ENCODE data around the gene GEMIN4.

GEMIN4 gene

GRCh38 chr17:752002-752619, at the start of gene GEMIN4:
Gene GEMIN4 (minus strand): TSS chr17:752264. CDS start chr17:752142, 122 bp downstream.
- Histone ChIP-seq H3K27ac (ENCODE audit: low read depth in 2 of 2, low read length in 2 of 2) (peak within 1 kb of the TSS; percentile 61 to 63), H3K36me3 (ENCODE audit: control insufficient read depth in 2 of 2, insufficient read depth in 2 of 2, low read length in 2 of 2) (peaks cover 7 to 13% of the 10 kb centered on the region in 2 donors), H3K4me3 (ENCODE audit: low read length in 2 of 2) (peak within 1 kb of the TSS; percentile 89 to 93), H3K27me3 (ENCODE audit: control insufficient read depth in 2 of 2, insufficient read depth in 2 of 2, low read length in 2 of 2) (no peaks in the 10 kb centered on the region), H3K4me1 (ENCODE audit: control insufficient read depth in 2 of 2, insufficient read depth in 2 of 2, low read length in 2 of 2) (peaks cover 12 to 17% of the 10 kb centered on the region in 2 donors), H3K9me3 (ENCODE audit: control insufficient read depth in 2 of 2, low read length in 2 of 2) (no peaks in the 10 kb centered on the region), H3K9ac (ENCODE audit: low read depth in 1 of 2, low read length in 2 of 2) (peak within 1 kb of the TSS; percentile 61 to 82)

DNA sequence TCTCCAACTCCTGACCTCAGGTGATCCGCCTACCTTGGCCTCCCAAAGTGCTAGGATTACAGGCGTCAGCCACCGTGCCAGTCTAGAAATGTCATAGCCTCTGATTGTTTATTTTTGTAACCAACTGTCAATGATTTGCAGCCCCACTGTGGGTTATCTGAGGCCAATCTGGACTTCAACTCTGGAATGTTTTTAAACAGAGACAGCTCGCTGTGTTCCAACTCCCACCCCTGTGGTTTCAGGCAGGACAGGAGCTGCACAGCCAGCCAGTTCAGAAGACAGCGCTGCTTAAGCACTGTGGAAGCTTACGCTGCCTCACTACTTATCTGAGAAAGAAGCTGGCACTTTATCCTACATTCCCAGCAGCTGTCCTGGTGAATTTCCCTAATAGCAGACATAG, 49.6 kb upstream of the GEMIN4 start:
- Histone ChIP-seq H3K27me3 (ENCODE audit: control insufficient read depth in 2 of 2, insufficient read depth in 2 of 2, low read length in 2 of 2) (no peaks in the 10 kb centered on the region), H3K4me1 (ENCODE audit: control insufficient read depth in 2 of 2, insufficient read depth in 2 of 2, low read length in 2 of 2) (no peaks in the 10 kb centered on the region), H3K4me3 (ENCODE audit: low read length in 2 of 2) (no peak overlapping the region), H3K36me3 (ENCODE audit: control insufficient read depth in 2 of 2, insufficient read depth in 2 of 2, low read length in 2 of 2) (no peaks in the 10 kb centered on the region), H3K27ac (ENCODE audit: low read depth in 2 of 2, low read length in 2 of 2) (no peak overlapping the region), H3K9ac (ENCODE audit: low read depth in 1 of 2, low read length in 2 of 2) (no peak overlapping the region), H3K9me3 (ENCODE audit: control insufficient read depth in 2 of 2, low read length in 2 of 2) (no peaks in the 10 kb centered on the region)

DNA sequence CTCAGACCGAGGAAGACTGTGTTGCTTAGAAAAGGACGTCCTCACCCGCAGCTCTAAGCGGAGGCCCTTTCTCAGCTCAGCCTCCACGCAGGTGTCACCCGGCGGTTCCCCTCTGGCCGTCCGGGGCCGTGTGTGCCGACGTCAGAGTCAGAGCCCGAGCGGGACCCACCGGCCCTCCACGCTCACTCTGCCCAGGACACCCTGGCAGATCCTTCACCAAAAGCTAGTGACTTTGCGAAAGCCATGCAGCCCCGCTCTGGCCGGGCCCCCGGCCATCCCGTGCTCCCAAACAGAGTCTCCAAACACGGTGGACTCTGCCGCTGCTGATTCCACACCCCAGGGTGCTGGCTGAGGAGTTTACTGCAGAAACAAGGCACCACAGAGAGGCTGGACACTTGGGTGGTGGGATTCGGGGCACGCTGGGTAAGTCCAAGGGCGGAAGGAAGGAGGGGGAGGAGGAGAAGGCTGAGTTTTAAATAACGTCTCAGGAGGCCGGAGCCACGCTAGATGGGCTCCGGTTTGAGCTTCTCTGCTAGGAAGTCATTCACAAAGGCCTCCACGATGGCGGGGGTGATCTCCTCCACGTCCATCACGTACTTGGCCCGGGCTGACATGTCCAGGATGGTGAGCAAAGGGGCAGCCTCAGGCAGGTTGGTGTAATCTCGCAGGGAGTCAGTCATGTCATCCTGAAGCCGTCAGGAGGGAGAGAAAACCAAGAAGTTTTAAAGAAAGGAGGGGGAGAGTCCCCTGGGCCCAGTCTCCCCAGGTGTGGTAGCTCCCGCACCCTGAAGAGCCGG, 48.6 kb upstream of the GEMIN4 start:
- Histone ChIP-seq H3K27ac (ENCODE audit: low read depth in 2 of 2, low read length in 2 of 2) (no peak overlapping the region), H3K36me3 (ENCODE audit: control insufficient read depth in 2 of 2, insufficient read depth in 2 of 2, low read length in 2 of 2) (no peaks in the 10 kb centered on the region), H3K9ac (ENCODE audit: low read depth in 1 of 2, low read length in 2 of 2) (no peak overlapping the region), H3K9me3 (ENCODE audit: control insufficient read depth in 2 of 2, low read length in 2 of 2) (no peaks in the 10 kb centered on the region), H3K27me3 (ENCODE audit: control insufficient read depth in 2 of 2, insufficient read depth in 2 of 2, low read length in 2 of 2) (no peaks in the 10 kb centered on the region), H3K4me3 (ENCODE audit: low read length in 2 of 2) (no peak overlapping the region), H3K4me1 (ENCODE audit: control insufficient read depth in 2 of 2, insufficient read depth in 2 of 2, low read length in 2 of 2) (no peaks in the 10 kb centered on the region)

- Histone ChIP-seq H3K36me3 (ENCODE audit: control insufficient read depth in 2 of 2, insufficient read depth in 2 of 2, low read length in 2 of 2) (no peaks in the 10 kb centered on the region), H3K4me1 (ENCODE audit: control insufficient read depth in 2 of 2, insufficient read depth in 2 of 2, low read length in 2 of 2) (peaks cover 0 to 4% of the 10 kb centered on the region in 2 donors), H3K9me3 (ENCODE audit: control insufficient read depth in 2 of 2, low read length in 2 of 2) (no peaks in the 10 kb centered on the region), H3K27ac (ENCODE audit: low read depth in 2 of 2, low read length in 2 of 2) (no peak overlapping the region), H3K4me3 (ENCODE audit: low read length in 2 of 2) (no peak overlapping the region), H3K9ac (ENCODE audit: low read depth in 1 of 2, low read length in 2 of 2) (no peak overlapping the region), H3K27me3 (ENCODE audit: control insufficient read depth in 2 of 2, insufficient read depth in 2 of 2, low read length in 2 of 2) (no peaks in the 10 kb centered on the region)
Observed at GRCh38 chr17:799261-799660, 47.2 kb upstream of the GEMIN4 start.

DNA sequence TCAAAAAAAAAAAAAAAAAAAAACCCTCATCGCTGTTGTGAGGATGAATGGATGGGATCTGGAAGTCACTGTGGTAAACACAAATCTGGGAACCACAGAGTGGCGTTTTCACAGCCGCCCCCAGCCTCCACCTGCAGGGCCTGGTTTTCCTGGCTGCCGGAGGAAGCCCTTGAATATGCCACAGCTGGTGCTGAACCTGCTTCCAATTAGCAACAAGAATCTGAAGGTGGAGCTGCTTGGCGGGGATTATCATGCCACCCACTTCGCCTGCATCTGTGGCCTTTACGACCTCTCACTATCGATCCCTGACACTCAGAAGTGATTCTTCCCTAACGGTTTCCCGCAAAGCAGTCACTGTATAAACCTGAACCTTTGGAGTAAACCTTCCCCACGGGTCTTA, 46.2 kb upstream of the GEMIN4 start:
- Histone ChIP-seq H3K4me1 (ENCODE audit: control insufficient read depth in 2 of 2, insufficient read depth in 2 of 2, low read length in 2 of 2) (peaks cover 0 to 4% of the 10 kb centered on the region in 2 donors), H3K36me3 (ENCODE audit: control insufficient read depth in 2 of 2, insufficient read depth in 2 of 2, low read length in 2 of 2) (no peaks in the 10 kb centered on the region), H3K9me3 (ENCODE audit: control insufficient read depth in 2 of 2, low read length in 2 of 2) (no peaks in the 10 kb centered on the region), H3K27ac (ENCODE audit: low read depth in 2 of 2, low read length in 2 of 2) (no peak overlapping the region), H3K4me3 (ENCODE audit: low read length in 2 of 2) (no peak overlapping the region), H3K27me3 (ENCODE audit: control insufficient read depth in 2 of 2, insufficient read depth in 2 of 2, low read length in 2 of 2) (no peaks in the 10 kb centered on the region), H3K9ac (ENCODE audit: low read depth in 1 of 2, low read length in 2 of 2) (no peak overlapping the region)

- Histone ChIP-seq H3K4me1 (ENCODE audit: control insufficient read depth in 2 of 2, insufficient read depth in 2 of 2, low read length in 2 of 2) (peaks cover 0 to 4% of the 10 kb centered on the region in 2 donors), H3K9ac (ENCODE audit: low read depth in 1 of 2, low read length in 2 of 2) (no peak overlapping the region), H3K9me3 (ENCODE audit: control insufficient read depth in 2 of 2, low read length in 2 of 2) (no peaks in the 10 kb centered on the region), H3K4me3 (ENCODE audit: low read length in 2 of 2) (no peak overlapping the region), H3K27ac (ENCODE audit: low read depth in 2 of 2, low read length in 2 of 2) (no peak overlapping the region), H3K27me3 (ENCODE audit: control insufficient read depth in 2 of 2, insufficient read depth in 2 of 2, low read length in 2 of 2) (no peaks in the 10 kb centered on the region), H3K36me3 (ENCODE audit: control insufficient read depth in 2 of 2, insufficient read depth in 2 of 2, low read length in 2 of 2) (peaks cover 5% of the 10 kb centered on the region in 2 donors)
Observed at GRCh38 chr17:797236-797840, 45.3 kb upstream of the GEMIN4 start.

DNA sequence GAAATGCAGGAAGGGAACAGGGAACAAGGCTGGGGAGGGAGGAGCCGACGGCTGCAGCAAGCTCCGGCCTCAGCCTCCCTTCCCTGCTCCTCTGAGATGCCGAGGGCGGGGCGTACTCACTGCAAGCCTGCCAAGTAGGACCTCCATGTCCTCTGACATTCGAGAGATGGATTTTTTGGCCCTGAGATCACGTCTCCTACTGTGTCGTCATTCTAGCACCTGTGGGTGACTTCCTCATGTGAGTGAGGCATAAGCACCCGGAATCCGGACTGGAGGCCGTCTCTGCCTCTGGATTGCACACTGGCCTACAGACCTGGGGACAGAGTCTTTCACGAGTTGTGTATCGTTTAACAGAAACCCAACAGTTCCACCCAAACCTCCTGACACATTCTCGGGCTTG, 44.5 kb upstream of the GEMIN4 start:
- no peak overlapping the region for H3K27ac ChIP-seq (ENCODE audit: low read depth in 2 of 2, low read length in 2 of 2)
- H3K36me3 ChIP-seq (ENCODE audit: control insufficient read depth in 2 of 2, insufficient read depth in 2 of 2, low read length in 2 of 2), result peaks cover 12% of the 10 kb centered on the region in 2 donors
- H3K4me1 ChIP-seq (ENCODE audit: control insufficient read depth in 2 of 2, insufficient read depth in 2 of 2, low read length in 2 of 2), result peaks cover 0 to 4% of the 10 kb centered on the region in 2 donors
- H3K9me3 ChIP-seq (ENCODE audit: control insufficient read depth in 2 of 2, low read length in 2 of 2), result no peaks in the 10 kb centered on the region
- H3K27me3 ChIP-seq (ENCODE audit: control insufficient read depth in 2 of 2, insufficient read depth in 2 of 2, low read length in 2 of 2), result no peaks in the 10 kb centered on the region
- no peak overlapping the region for H3K4me3 ChIP-seq (ENCODE audit: low read length in 2 of 2)
- no peak overlapping the region for H3K9ac ChIP-seq (ENCODE audit: low read depth in 1 of 2, low read length in 2 of 2)

- Histone ChIP-seq H3K9ac (ENCODE audit: low read depth in 1 of 2, low read length in 2 of 2) (peak overlapping the region in 1 of 2 donors; percentile 17), H3K4me3 (ENCODE audit: low read length in 2 of 2) (no peak overlapping the region), H3K27me3 (ENCODE audit: control insufficient read depth in 2 of 2, insufficient read depth in 2 of 2, low read length in 2 of 2) (no peaks in the 10 kb centered on the region), H3K9me3 (ENCODE audit: control insufficient read depth in 2 of 2, low read length in 2 of 2) (no peaks in the 10 kb centered on the region), H3K36me3 (ENCODE audit: control insufficient read depth in 2 of 2, insufficient read depth in 2 of 2, low read length in 2 of 2) (peaks cover 16 to 20% of the 10 kb centered on the region in 2 donors), H3K27ac (ENCODE audit: low read depth in 2 of 2, low read length in 2 of 2) (peak overlapping the region in 1 of 2 donors; percentile 11), H3K4me1 (ENCODE audit: control insufficient read depth in 2 of 2, insufficient read depth in 2 of 2, low read length in 2 of 2) (peaks cover 0 to 4% of the 10 kb centered on the region in 2 donors)
Observed at GRCh38 chr17:795721-796120, 43.7 kb upstream of the GEMIN4 start.

GRCh38 chr17:795276-795675, 43.2 kb upstream of the GEMIN4 start:
- H3K4me1 ChIP-seq (ENCODE audit: control insufficient read depth in 2 of 2, insufficient read depth in 2 of 2, low read length in 2 of 2), result peaks cover 0 to 4% of the 10 kb centered on the region in 2 donors
- H3K9ac ChIP-seq (ENCODE audit: low read depth in 1 of 2, low read length in 2 of 2), result peak overlapping the region in 1 of 2 donors; percentile 17

DNA sequence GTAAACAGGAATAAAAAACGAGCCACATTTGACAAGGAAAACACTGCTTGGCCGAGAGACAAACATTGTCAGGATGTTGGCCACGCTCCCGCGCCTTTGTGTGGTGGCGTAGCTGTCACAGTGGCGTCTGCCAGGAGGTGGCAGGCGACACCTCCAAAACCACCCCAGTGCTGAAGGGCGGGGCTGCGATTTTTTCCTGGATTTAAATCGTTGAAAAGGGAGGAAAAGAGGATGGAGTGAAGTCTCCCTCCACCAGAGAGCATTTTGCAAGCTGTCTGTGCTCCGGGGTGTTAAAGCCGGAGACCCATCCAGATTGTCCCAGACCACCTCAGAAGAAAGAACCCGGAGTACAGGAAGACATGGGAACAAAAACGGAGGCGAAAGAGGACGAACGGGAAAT, 42.8 kb upstream of the GEMIN4 start:
- H3K9ac ChIP-seq (ENCODE audit: low read depth in 1 of 2, low read length in 2 of 2), result peak overlapping the region in 1 of 2 donors; percentile 17
- H3K4me3 ChIP-seq (ENCODE audit: low read length in 2 of 2), result peak overlapping the region; percentile 14 to 60
- H3K36me3 ChIP-seq (ENCODE audit: control insufficient read depth in 2 of 2, insufficient read depth in 2 of 2, low read length in 2 of 2), result peaks cover 20% of the 10 kb centered on the region in 2 donors
- H3K4me1 ChIP-seq (ENCODE audit: control insufficient read depth in 2 of 2, insufficient read depth in 2 of 2, low read length in 2 of 2), result peaks cover 0 to 4% of the 10 kb centered on the region in 2 donors
- H3K9me3 ChIP-seq (ENCODE audit: control insufficient read depth in 2 of 2, low read length in 2 of 2), result no peaks in the 10 kb centered on the region
- H3K27ac ChIP-seq (ENCODE audit: low read depth in 2 of 2, low read length in 2 of 2), result peak overlapping the region in 1 of 2 donors; percentile 11
- H3K27me3 ChIP-seq (ENCODE audit: control insufficient read depth in 2 of 2, insufficient read depth in 2 of 2, low read length in 2 of 2), result no peaks in the 10 kb centered on the region

More at GRCh38 chr17:795276-795675, 43.2 kb upstream of the GEMIN4 start:
- H3K27ac ChIP-seq (ENCODE audit: low read depth in 2 of 2, low read length in 2 of 2), result peak overlapping the region in 1 of 2 donors; percentile 11
- no peaks in the 10 kb centered on the region for H3K27me3 ChIP-seq (ENCODE audit: control insufficient read depth in 2 of 2, insufficient read depth in 2 of 2, low read length in 2 of 2)
- H3K36me3 ChIP-seq (ENCODE audit: control insufficient read depth in 2 of 2, insufficient read depth in 2 of 2, low read length in 2 of 2), result peaks cover 18 to 20% of the 10 kb centered on the region in 2 donors
- H3K9me3 ChIP-seq (ENCODE audit: control insufficient read depth in 2 of 2, low read length in 2 of 2), result no peaks in the 10 kb centered on the region
- peak overlapping the region; percentile 14 to 60 for H3K4me3 ChIP-seq (ENCODE audit: low read length in 2 of 2)
